Sigmoid colon (tissue), 7 donors: ENCODE data around the gene CBX7. TPM values are rescaled to one million over a fixed set of nuclear protein-coding genes. Genes with fewer than 3 reads are reported as not detected.

Experiments used
- DNase-seq: peaks from one replicate; pipeline ENCODE4 v3.0.0-alpha.2; 2019
- H3K27ac ChIP-seq, 4 donors: fragments of 200-600 bp; sonication (generic); one replicate each; pipeline ENCODE4 v1.5.1; 2016 to 2019; ENCODE audit warnings: mild to moderate bottlenecking in 1 of 4
- H3K27me3 ChIP-seq, 3 donors: fragments of 200-600 bp; sonication (generic); one replicate each; pipeline ENCODE4 v1.5.1; 2019; ENCODE audit warnings: mild to moderate bottlenecking in 1 of 3
- H3K36me3 ChIP-seq, 4 donors: fragments of 200-600 bp; sonication (generic); one replicate each; pipeline ENCODE4 v1.5.1; 2016 to 2019
- H3K4me1 ChIP-seq, 4 donors: fragments of 200-600 bp; sonication (generic); one replicate each; pipeline ENCODE4 v1.5.1; 2017 to 2019
- H3K4me3 ChIP-seq, 4 donors: fragments of 200-600 bp; sonication (generic); one replicate each; pipeline ENCODE4 v1.5.1; 2017 to 2019; ENCODE audit warnings: mild to moderate bottlenecking in 2 of 4, moderate library complexity in 1 of 4
- H3K9me3 ChIP-seq, 4 donors: fragments of 200-600 bp in 3 of 4; sonication (generic) in 3 of 4; one replicate each; pipeline versions ENCODE4 v1.5.1 to v1.6.1; 2013 to 2019
- CTCF ChIP-seq, 4 experiments: fragments of 450-650 bp in 3 of 4; fragments of 200-600 bp in 1 of 4; IDR thresholded peaks; one replicate each; pipeline ENCODE4 v1.5.1; 2016 to 2019; ENCODE audit warnings: antibody characterized with exemption in 4 of 4, mild to moderate bottlenecking in 3 of 4, moderate library complexity in 2 of 4
- EP300 ChIP-seq, 4 donors: sonication (generic); formaldehyde crosslinking; IDR thresholded peaks; one replicate each; pipeline ENCODE4 v1.6.1; 2017; ENCODE audit warnings: antibody characterized with exemption in 4 of 4
- POLR2A ChIP-seq, 2 donors: fragments of 450-650 bp; IDR thresholded peaks; one replicate each; pipeline ENCODE4 v1.6.1; 2016; ENCODE audit warnings: antibody characterized with exemption in 2 of 2, mild to moderate bottlenecking in 2 of 2, moderate library complexity in 2 of 2
- POLR2AphosphoS5 ChIP-seq, 4 donors: sonication (generic); formaldehyde crosslinking; IDR thresholded peaks; one replicate each; pipeline ENCODE4 v1.6.1; 2017; ENCODE audit warnings: antibody characterized with exemption in 4 of 4
- WGBS, 2 donors: extraction: QIAGEN DNeasy Blood & Tissue Kit; methylation state at CpG; one replicate each; pipeline ENCODE4 v1.1.7; 2013; 5-methylcytosine and 5-hydroxymethylcytosine counted together
- intact Hi-C: fragments of 100-400 bp; cut with DNase I; formaldehyde crosslinking; loops from one replicate; pipeline ENCODE4 v1.15.1; 2023
- polyA plus RNA-seq, 3 donors: library from polyadenylated mRNA; stranded (reverse); fragments of 200-250 nt; gene quantifications; one replicate each; pipeline ENCODE4 v1.2.3, GENCODE V29; 2013
- total RNA-seq, 4 donors: library from RNA; depleted of rRNA; stranded (reverse); fragments of >200 nt; gene quantifications; one replicate each; pipeline ENCODE4 v1.1.0, GENCODE V29; 2016
- donor health status: healthy with polysubstance abuse.
- donor health status: Bipolar disorder and iron deficiency.
- donor health status: healthy.

Gene CBX7
- total and polyA plus RNA-seq, 7 donors: 10.9 to 166 (median 108) TPM

GRCh38 chr22:39149915-39150847, 2.3 kb downstream of the CBX7 start:
- H3K9me3 ChIP-seq: no peaks in the 10 kb centered on the region

DNA sequence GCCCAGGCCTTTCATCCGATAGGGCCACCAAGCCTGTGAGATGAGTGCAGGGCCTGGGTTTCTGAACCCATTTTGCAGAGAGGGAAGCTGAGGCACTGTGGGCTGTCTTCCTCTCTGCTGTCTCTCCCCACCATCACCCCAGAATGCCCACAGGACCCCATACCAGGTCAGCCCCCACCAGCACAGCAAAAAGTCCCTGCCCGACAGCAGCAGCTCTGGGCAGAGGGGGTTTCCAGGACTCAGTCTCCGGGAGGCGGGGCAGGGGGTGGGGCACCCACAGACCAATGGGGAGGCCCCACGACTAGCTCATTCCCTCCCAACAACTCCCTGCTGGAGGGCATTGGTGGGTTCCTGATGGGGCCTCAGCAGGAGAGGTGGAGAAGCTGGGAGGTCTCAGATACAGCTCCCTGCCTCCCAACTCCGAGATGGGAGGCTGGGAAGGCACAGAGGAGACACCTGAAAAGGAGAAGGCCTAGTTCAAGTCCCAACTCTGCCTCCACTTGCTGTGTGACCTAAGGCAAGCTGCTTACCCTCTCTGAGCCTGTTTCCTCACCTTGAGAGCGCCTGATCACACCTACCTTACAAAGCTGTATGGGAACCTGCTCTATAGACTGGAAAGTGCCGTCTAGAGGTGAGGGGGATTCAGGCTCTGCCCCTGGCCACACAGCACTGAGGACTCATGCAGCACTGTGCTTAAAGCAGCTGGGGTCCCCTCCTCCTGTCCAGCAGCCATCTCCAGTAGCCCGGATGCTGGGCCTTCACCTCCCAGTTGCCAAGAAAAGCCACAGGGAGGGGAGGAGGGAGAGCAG, 3.5 kb downstream of the CBX7 start:
- H3K4me1 ChIP-seq: peaks cover 0 to 86% (median 71%) of the 10 kb centered on the region in 4 donors
- no peaks in the 10 kb centered on the region for H3K9me3 ChIP-seq
- peak overlapping the region; percentile 95 to 99 (median 98) for H3K27ac ChIP-seq
- peaks cover 0 to 15% (median 0%) of the 10 kb centered on the region in 4 donors for H3K36me3 ChIP-seq
- intact Hi-C loops: no loop called here
- peak; percentile 88 for DNase-seq
- TF ChIP-seq EP300 (IDR thresholded peaks at IDR 0.05) (no peak), CTCF (IDR thresholded peaks at IDR 0.05) (no peak), POLR2AphosphoS5 (IDR thresholded peaks at IDR 0.05) (peak in 2 of 4 donors; percentile 32 to 55)
- peak overlapping the region in 2 of 4 donors; percentile 2 to 99 for H3K4me3 ChIP-seq
- 71 to 82% methylated on average over 9 of the region's 9 CpGs for WGBS, 2 donors
- no peaks in the 10 kb centered on the region for H3K27me3 ChIP-seq

More at GRCh38 chr22:39149915-39150847, 2.3 kb downstream of the CBX7 start:
- Histone ChIP-seq H3K27me3 (no peaks in the 10 kb centered on the region), H3K4me1 (peaks cover 0 to 74% (median 60%) of the 10 kb centered on the region in 4 donors), H3K27ac (peak overlapping the region; percentile 95 to 99 (median 98)), H3K36me3 (peaks cover 0 to 15% (median 0%) of the 10 kb centered on the region in 4 donors), H3K4me3 (peak overlapping the region; percentile 9 to 99 (median 98))
- intact Hi-C loops: loop anchor here (5.0 kb wide), 1 partner anchor 382 kb away; the partner anchor contains the start of gene RPS19BP1
- 82 to 85% methylated on average over 16 of the region's 16 CpGs for WGBS, 2 donors
- TF ChIP-seq POLR2A (IDR thresholded peaks at IDR 0.05) (no peak), POLR2AphosphoS5 (IDR thresholded peaks at IDR 0.05) (no peak), CTCF (IDR thresholded peaks at IDR 0.05) (no peak), EP300 (IDR thresholded peaks at IDR 0.05) (no peak)
- peak; percentile 68 for DNase-seq

DNA sequence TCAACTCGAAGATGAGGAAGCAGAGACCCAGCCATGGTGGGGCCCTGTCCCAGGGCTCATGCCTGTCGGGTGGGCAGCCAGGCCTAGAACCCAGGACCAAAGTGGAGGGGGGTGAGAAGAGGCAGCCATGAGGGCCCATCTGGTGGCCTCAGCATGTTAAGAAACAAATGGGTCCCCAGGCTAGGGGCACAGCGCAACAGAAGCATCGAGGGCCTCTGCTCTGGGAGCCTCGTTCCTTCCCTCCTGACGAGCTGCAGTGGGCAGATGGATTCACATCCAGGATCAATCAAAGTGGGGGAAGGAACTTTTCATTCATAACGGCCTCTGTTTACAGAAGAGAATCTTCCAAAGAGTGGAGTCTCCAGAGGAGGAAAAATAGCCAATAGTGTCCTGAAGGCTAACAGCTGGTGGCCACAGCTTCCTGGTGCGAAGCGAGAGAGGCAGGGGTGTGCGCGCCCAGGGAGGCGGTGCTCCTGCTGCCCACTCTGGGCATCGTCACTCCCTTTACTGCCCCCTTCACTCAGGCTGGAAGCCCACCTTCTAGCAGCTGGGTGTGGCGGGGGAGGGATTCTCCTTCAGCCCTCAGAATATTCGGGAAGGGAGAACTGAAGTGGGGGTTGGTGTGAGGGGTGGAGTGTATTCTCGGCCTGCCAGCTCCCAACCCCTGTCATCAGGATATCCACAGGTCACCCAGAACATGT, 4.3 kb downstream of the CBX7 start:
- WGBS, 2 donors: 80 to 82% methylated on average over 16 of the region's 16 CpGs
- intact Hi-C loops: no loop called here
- Histone ChIP-seq H3K4me1 (peaks cover 0 to 88% (median 75%) of the 10 kb centered on the region in 4 donors), H3K9me3 (no peaks in the 10 kb centered on the region), H3K27ac (peak overlapping the region; percentile 95 to 99 (median 98)), H3K4me3 (no peak overlapping the region), H3K36me3 (peaks cover 0 to 15% (median 0%) of the 10 kb centered on the region in 4 donors), H3K27me3 (no peaks in the 10 kb centered on the region)
- no peak for TF ChIP-seq CTCF (IDR thresholded peaks at IDR 0.05)
- no peak for TF ChIP-seq POLR2AphosphoS5 (IDR thresholded peaks at IDR 0.05)
- no peak for TF ChIP-seq POLR2A (IDR thresholded peaks at IDR 0.05)
- no peak for TF ChIP-seq EP300 (IDR thresholded peaks at IDR 0.05)
- peak; percentile 64 for DNase-seq

- H3K4me1 ChIP-seq: peaks cover 0 to 83% (median 75%) of the 10 kb centered on the region in 4 donors
- WGBS, 2 donors: 83 to 87% methylated on average over 5 of the region's 5 CpGs
- no peaks in the 10 kb centered on the region for H3K27me3 ChIP-seq
- no peak overlapping the region for H3K4me3 ChIP-seq
- intact Hi-C loops: no loop called here
- peak; percentile 47 for DNase-seq
- no peaks in the 10 kb centered on the region for H3K9me3 ChIP-seq
- H3K36me3 ChIP-seq: peaks cover 0 to 15% (median 0%) of the 10 kb centered on the region in 4 donors
- peak overlapping the region; percentile 95 to 99 (median 98) for H3K27ac ChIP-seq
- TF ChIP-seq CTCF (IDR thresholded peaks at IDR 0.05) (no peak), EP300 (IDR thresholded peaks at IDR 0.05) (no peak), POLR2A (IDR thresholded peaks at IDR 0.05) (no peak), POLR2AphosphoS5 (IDR thresholded peaks at IDR 0.05) (no peak)
Measured at GRCh38 chr22:39147335-39148025, 5.0 kb downstream of the CBX7 start.
